OCI-LY3 (cell line): ENCODE results near the gene CNTLN.
"Not testable (repeated sequence)": the region's sequence is repeated elsewhere in the genome, so short reads cannot be mapped to it uniquely, and the experiment has no call there.

Experiments
- H2AFZ ChIP-seq: fragments of 200-600, 300-600 bp; shearing (Covaris generic); 2 replicates; pipeline ENCODE4 v1.6.0; 2014; ENCODE audit warnings: antibody characterized with exemption, low read depth, low read length
- H3K27ac ChIP-seq: fragments of 200-600, 300-600 bp; sonication (generic); 2 replicates; pipeline ENCODE4 v1.5.1; 2014; ENCODE audit warnings: mild to moderate bottlenecking, low read length, moderate library complexity, mixed read lengths
- H3K27me3 ChIP-seq: fragments of 200-600, 300-600 bp; sonication (generic); 2 replicates; pipeline ENCODE4 v1.6.1; 2014; ENCODE audit warnings: low read depth, low read length, mixed read lengths
- H3K36me3 ChIP-seq: fragments of 200-600, 300-600 bp; sonication (generic); replicated peaks from 2 replicates; pipeline ENCODE3; 2014; ENCODE audit warnings: low read depth, low read length, mixed read lengths
- H3K4me1 ChIP-seq: fragments of 300-600, 200-600 bp; sonication (generic); 2 replicates; pipeline ENCODE4 v1.6.1; 2014; ENCODE audit warnings: low read length, mixed read lengths
- H3K4me2 ChIP-seq: fragments of 200-600, 300-600 bp; sonication (generic); 2 replicates; pipeline ENCODE4 v1.6.1; 2014; ENCODE audit warnings: low read length, mixed read lengths
- H3K4me3 ChIP-seq: fragments of 300-600, 200-600 bp; sonication (generic); 2 replicates; pipeline ENCODE4 v1.5.1; 2014; ENCODE audit warnings: antibody characterized with exemption, mild to moderate bottlenecking, low read length, moderate library complexity
- H3K79me2 ChIP-seq: fragments of 300-600, 200-600 bp; shearing (Covaris generic); 2 replicates; pipeline ENCODE4 v1.6.1; 2014; ENCODE audit warnings: mild to moderate bottlenecking, low read length, mixed read lengths
- H3K9ac ChIP-seq: fragments of 300-600, 200-600 bp; shearing (Covaris generic); 2 replicates; pipeline ENCODE4 v1.6.0; 2014; ENCODE audit warnings: mild to moderate bottlenecking, low read length, moderate library complexity
- H3K9me3 ChIP-seq: fragments of 200-600, 300-600 bp; shearing (Covaris generic); 2 replicates; pipeline ENCODE4 v1.6.1; 2014; ENCODE audit warnings: low read length, mixed read lengths; ENCODE audit not compliant: insufficient read depth
- H4K20me1 ChIP-seq: fragments of 200-600, 300-600 bp; sonication (generic); 2 replicates; pipeline ENCODE4 v1.6.1; 2016; ENCODE audit warnings: low read length, mixed read lengths; ENCODE audit not compliant: insufficient read depth
- CTCF ChIP-seq: fragments of 200-600, 300-600 bp; sonication (generic); IDR thresholded peaks from 2 replicates; pipeline ENCODE4 v1.5.1; 2014; ENCODE audit warnings: antibody characterized with exemption, low read length, low read depth
- EZH2phosphoT487 ChIP-seq: fragments of 200-600 bp; shearing (Covaris generic); IDR thresholded peaks from 2 replicates; pipeline ENCODE4 v1.6.1; 2018; ENCODE audit warnings: antibody characterized with exemption, mixed run types, low read depth

The CNTLN gene

GRCh38 chr9:17230646-17231045, 95.8 kb downstream of the CNTLN start:
- Histone ChIP-seq H3K27me3 (no peaks in the 10 kb centered on the region), H3K4me1 (no peaks in the 10 kb centered on the region), H3K27ac (no peak overlapping the region), H3K79me2 (no peaks in the 10 kb centered on the region), H3K4me2 (no peak overlapping the region), H3K9me3 (no peaks in the 10 kb centered on the region), H3K4me3 (no peak overlapping the region), H3K9ac (no peak overlapping the region), H2AFZ (no peak overlapping the region), H4K20me1 (no peaks in the 10 kb centered on the region), H3K36me3 (no peaks in the 10 kb centered on the region)
- TF ChIP-seq EZH2phosphoT487 = no peak
- TF ChIP-seq CTCF = no peak

- Histone ChIP-seq H3K9me3 (no peaks in the 10 kb centered on the region), H3K36me3 (no peaks in the 10 kb centered on the region), H4K20me1 (no peaks in the 10 kb centered on the region), H2AFZ (no peak overlapping the region), H3K27ac (no peak overlapping the region), H3K4me3 (no peak overlapping the region), H3K79me2 (no peaks in the 10 kb centered on the region), H3K27me3 (no peaks in the 10 kb centered on the region), H3K4me2 (no peak overlapping the region), H3K4me1 (no peaks in the 10 kb centered on the region), H3K9ac (no peak overlapping the region)
- TF ChIP-seq CTCF (no peak), EZH2phosphoT487 (no peak)
Measured at GRCh38 chr9:17236147-17236546, 101.3 kb downstream of the CNTLN start.

GRCh38 chr9:17246770-17247169, 111.9 kb downstream of the CNTLN start:
- no peak overlapping the region for H3K9ac ChIP-seq
- H4K20me1 ChIP-seq = no peaks in the 10 kb centered on the region
- H3K4me3 ChIP-seq = no peak overlapping the region

GRCh38 chr9:17251100-17251499, 116.3 kb downstream of the CNTLN start:
- Histone ChIP-seq H2AFZ (no peak overlapping the region), H3K4me3 (no peak overlapping the region), H3K9ac (no peak overlapping the region), H3K27me3 (no peaks in the 10 kb centered on the region), H3K4me1 (no peaks in the 10 kb centered on the region), H3K36me3 (no peaks in the 10 kb centered on the region), H4K20me1 (no peaks in the 10 kb centered on the region), H3K79me2 (no peaks in the 10 kb centered on the region), H3K9me3 (no peaks in the 10 kb centered on the region), H3K27ac (no peak overlapping the region), H3K4me2 (no peak overlapping the region)
- TF ChIP-seq CTCF = no peak
- no peak for TF ChIP-seq EZH2phosphoT487

More at GRCh38 chr9:17246770-17247169, 111.9 kb downstream of the CNTLN start:
- Histone ChIP-seq H3K4me1 (no peaks in the 10 kb centered on the region), H3K27ac (no peak overlapping the region), H2AFZ (no peak overlapping the region), H3K79me2 (no peaks in the 10 kb centered on the region), H3K9me3 (no peaks in the 10 kb centered on the region), H3K4me2 (no peak overlapping the region), H3K27me3 (no peaks in the 10 kb centered on the region), H3K36me3 (no peaks in the 10 kb centered on the region)
- TF ChIP-seq EZH2phosphoT487 = no peak
- TF ChIP-seq CTCF = no peak

GRCh38 chr9:17268531-17269188, 133.8 kb downstream of the CNTLN start:
- not testable (repeated sequence) for H4K20me1 ChIP-seq, H3K9ac ChIP-seq, H3K79me2 ChIP-seq, H2AFZ ChIP-seq, H3K27ac ChIP-seq, H3K36me3 ChIP-seq, H3K4me3 ChIP-seq, H3K27me3 ChIP-seq, H3K4me2 ChIP-seq, H3K4me1 ChIP-seq, H3K9me3 ChIP-seq
